GM12801 (cell line): ENCODE results near the gene ALDH9A1.

Experiments
- TF ChIP-seq, protein P1 (sequence below): IDR thresholded peaks from one replicate; pipeline ENCODE4 v1.5.1; 2011; ENCODE audit warnings: control low read depth; ENCODE audit not compliant: insufficient read length; ENCODE audit errors: extremely low read depth

Gene ALDH9A1

DNA sequence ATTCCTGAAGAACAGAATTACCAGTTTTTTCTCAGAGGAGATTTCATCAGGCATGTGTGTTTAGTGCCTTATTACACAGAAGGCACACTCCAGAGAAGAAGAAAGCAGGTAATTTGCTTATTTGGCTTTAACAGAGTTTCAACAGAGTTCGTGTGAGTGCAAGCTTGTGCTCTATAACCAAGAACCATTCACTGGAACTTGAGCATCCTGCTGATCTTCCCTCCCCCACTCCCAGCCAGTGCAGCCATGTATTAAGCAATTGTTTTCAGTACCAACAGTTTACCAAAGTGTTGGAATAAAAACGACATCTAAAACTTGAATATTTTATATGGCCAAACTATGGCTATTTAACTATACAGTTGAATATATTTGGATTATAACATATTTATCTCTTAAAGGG is 63.0 kb downstream of the ALDH9A1 start:
- TF ChIP-seq, protein P1, sequence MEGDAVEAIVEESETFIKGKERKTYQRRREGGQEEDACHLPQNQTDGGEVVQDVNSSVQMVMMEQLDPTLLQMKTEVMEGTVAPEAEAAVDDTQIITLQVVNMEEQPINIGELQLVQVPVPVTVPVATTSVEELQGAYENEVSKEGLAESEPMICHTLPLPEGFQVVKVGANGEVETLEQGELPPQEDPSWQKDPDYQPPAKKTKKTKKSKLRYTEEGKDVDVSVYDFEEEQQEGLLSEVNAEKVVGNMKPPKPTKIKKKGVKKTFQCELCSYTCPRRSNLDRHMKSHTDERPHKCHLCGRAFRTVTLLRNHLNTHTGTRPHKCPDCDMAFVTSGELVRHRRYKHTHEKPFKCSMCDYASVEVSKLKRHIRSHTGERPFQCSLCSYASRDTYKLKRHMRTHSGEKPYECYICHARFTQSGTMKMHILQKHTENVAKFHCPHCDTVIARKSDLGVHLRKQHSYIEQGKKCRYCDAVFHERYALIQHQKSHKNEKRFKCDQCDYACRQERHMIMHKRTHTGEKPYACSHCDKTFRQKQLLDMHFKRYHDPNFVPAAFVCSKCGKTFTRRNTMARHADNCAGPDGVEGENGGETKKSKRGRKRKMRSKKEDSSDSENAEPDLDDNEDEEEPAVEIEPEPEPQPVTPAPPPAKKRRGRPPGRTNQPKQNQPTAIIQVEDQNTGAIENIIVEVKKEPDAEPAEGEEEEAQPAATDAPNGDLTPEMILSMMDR = no peak

GRCh38 chr1:165634154-165634921 is 64.0 kb downstream of the ALDH9A1 start:
- TF ChIP-seq, protein P1 = no peak

GRCh38 chr1:165633614-165634013 is 64.7 kb downstream of the ALDH9A1 start:
- TF ChIP-seq, protein P1 = no peak

DNA sequence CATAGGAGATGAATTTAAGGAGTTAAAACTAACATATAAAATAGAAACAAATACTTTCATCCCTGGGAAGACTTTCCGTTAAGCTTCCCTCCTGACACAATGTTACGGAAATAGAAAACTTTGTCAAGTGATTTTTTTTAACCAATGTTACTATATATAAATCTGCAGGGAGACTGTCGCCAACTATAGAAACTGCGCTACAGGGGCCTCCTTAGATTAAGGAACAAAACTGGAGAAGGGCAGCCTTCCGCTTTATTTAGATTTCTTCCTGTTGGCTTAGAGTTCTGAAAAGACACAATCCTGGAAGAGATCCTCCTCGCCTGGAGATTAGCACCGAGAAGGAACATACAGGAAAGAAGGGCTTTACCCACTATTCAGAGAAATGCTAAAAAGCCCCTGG is 65.9 kb downstream of the ALDH9A1 start:
- TF ChIP-seq, protein P1 = no peak

- TF ChIP-seq, protein P1 = no peak
These were observed 66.3 kb downstream of the ALDH9A1 start for GRCh38 chr1:165632152-165632469.

DNA sequence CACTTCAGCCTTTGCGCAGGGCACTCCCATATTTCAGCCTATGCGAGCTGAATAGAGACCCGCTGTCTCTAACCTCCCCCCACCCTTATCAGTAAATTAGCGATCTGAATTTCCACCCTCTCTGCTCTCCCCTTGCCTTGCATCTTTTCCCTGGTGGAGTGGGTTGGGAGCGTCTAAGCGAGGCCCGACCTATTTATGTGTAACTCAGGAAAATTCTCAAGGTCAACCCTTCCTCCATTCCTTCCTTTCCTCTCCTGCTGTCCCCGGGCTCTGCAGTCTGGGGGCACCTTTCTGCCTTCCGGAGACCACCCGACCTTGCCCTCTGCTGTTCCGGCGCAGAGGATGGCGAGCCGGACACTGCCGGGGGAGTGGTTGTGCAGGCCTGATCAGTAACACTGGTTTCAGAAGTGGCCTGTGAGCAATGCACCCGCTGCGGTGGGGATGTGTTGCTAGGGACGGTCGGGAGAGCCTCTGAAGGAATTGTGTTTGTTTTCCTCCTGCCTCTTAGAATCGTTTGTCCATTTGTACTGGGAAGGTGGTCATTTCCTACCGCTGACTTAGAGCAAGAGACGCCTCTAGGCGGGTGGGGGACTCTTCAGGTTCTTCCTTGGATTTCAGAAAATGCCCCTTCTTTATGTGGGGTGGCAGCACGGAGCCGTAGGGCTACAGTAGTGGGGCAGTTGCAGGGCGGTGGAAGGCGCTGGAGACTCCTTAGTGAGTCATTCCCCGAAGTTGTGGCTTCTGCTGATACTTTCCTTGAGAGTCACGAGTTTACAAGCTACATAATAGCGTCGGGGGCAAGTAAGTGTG is 66.8 kb downstream of the ALDH9A1 start:
- TF ChIP-seq, protein P1 = no peak

- TF ChIP-seq, protein P1 = no peak
These were observed 67.6 kb downstream of the ALDH9A1 start, which contains the start of gene MGST3 for GRCh38 chr1:165630629-165631341. MGST3 (plus strand) TSS chr1:165631234; CDS start chr1:165649848, 18,614 bp downstream.
